ENCODE data around the gene ASCC2.
"Not testable (repeated sequence)": the region's sequence is repeated elsewhere in the genome, so short reads cannot be mapped to it uniquely, and the experiment has no call there.

The ASCC2 gene, protein sequence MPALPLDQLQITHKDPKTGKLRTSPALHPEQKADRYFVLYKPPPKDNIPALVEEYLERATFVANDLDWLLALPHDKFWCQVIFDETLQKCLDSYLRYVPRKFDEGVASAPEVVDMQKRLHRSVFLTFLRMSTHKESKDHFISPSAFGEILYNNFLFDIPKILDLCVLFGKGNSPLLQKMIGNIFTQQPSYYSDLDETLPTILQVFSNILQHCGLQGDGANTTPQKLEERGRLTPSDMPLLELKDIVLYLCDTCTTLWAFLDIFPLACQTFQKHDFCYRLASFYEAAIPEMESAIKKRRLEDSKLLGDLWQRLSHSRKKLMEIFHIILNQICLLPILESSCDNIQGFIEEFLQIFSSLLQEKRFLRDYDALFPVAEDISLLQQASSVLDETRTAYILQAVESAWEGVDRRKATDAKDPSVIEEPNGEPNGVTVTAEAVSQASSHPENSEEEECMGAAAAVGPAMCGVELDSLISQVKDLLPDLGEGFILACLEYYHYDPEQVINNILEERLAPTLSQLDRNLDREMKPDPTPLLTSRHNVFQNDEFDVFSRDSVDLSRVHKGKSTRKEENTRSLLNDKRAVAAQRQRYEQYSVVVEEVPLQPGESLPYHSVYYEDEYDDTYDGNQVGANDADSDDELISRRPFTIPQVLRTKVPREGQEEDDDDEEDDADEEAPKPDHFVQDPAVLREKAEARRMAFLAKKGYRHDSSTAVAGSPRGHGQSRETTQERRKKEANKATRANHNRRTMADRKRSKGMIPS

DNA sequence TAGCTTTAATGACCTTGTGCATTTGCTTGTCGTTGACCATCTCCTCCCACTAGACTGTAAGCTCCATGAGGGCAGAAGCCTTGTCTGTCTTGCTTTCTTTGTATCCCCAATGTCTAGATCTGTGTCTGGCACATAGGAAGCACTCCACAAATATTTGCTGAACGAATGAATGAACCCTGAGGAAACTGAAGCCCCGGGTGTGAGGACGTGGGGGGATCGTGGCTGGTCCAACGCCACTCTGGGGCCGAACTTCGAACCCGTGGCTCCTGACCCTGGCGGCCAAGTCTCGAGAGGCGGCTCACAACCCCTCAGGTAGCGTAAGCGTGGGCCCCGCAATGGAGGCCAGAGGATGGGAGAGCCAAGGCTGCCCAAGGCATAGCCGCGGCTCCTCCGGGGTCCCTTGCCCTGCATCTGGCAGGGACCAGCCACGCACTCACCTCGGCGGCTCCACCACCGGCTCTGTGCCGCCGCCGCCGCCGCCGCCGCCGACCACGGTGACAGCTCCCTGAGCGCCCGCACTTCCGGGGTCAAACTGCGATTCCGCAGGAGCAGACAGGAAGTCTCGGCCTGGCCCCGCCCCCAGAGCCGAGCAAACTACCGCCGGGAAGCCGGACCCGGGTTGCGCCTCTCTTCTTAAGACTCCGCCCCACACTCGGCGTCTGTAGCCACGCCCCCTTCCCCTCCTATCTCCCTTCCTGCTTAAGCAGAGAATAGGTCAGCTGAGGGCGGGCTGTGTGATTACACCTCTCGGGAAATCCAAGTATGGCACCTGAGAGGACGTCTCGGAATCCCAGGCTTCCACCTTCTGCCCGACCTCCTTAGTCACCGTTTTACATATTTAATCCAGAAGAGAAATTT is at the start of gene ASCC2:
TSS of gene ASCC2 (minus strand) at position 534 of the 858 bp plus-strand sequence. CDS start 5,949 bp downstream, outside the sequence.
- DNase-seq (ENCODE audit: low read depth), result peak; percentile 97

DNA sequence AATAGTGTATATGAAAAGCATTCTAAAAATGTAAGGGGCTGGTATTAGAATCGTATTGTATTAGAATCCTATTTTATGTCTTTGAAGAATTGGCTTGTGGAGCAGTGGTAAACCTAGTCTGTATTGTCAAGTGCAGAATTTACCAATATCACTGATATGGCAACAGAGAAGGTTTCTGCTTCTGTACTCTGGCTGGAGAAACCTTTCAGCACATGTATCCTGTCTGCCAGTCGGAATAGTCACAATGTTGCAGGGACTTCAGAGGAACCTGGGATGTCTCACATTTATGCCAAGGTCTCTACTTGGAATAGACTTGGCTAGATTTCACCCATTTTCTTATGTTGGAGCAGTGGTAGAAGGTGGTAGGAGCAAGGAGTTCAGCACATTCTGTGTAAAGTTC is 49.3 kb upstream of the ASCC2 start:
- DNase-seq (ENCODE audit: low read depth), result no peak

DNA sequence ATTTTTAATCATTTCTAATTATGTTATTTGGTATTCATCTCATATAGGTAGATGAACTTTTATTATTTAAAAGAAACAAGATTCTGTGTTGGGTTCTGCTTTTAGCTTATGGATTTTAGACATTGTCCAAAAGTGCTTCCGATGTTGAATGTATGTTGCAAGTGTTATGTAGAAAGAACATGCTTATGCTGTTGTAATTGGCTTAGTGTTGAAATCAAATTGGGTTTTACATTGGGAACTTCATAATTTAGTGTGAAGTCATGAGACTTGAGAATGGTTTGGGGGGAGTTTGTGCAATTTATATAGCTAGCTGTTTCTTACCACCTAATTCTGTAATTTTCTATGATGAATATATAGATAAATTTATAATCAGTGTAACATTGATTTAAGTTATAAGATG is 48.5 kb upstream of the ASCC2 start:
- no peak for DNase-seq (ENCODE audit: low read depth)

DNA sequence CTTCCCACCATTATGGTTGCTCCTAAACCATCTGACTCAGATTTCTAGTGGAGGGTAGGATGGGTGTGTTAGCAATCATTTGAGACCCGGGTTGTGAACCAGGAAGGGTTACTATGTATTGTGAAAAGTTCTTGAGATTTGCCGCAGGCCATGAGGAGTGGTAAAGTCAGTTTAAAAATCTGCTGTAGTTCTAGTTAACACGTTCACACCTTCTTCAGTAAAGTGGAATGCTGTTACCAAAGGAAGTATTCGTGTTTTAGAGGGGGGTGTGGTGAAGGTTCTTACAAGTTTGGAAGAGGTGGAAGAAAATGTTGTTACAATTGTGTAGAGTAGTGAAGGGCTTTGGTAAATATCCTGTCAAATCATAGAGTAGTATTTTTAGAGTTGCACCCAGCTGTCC is 47.5 kb upstream of the ASCC2 start:
- no peak for DNase-seq (ENCODE audit: low read depth)

DNA sequence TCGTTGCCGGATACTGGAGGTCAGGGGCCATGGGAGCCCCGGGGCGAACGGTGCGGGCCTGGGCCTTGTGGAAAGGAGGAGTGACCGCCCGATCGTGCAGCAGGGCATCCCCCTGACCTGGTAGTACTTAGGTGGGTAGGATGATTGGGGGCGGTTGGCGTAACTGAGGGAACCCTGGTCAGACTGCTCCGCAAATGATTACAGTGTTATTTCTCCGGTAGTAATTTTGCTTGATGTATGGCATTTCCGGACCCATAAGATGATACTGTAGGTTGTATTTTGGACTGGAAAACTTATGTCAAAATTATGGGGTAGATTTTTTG is 45.7 kb upstream of the ASCC2 start:
- no peak for DNase-seq (ENCODE audit: low read depth)

DNA sequence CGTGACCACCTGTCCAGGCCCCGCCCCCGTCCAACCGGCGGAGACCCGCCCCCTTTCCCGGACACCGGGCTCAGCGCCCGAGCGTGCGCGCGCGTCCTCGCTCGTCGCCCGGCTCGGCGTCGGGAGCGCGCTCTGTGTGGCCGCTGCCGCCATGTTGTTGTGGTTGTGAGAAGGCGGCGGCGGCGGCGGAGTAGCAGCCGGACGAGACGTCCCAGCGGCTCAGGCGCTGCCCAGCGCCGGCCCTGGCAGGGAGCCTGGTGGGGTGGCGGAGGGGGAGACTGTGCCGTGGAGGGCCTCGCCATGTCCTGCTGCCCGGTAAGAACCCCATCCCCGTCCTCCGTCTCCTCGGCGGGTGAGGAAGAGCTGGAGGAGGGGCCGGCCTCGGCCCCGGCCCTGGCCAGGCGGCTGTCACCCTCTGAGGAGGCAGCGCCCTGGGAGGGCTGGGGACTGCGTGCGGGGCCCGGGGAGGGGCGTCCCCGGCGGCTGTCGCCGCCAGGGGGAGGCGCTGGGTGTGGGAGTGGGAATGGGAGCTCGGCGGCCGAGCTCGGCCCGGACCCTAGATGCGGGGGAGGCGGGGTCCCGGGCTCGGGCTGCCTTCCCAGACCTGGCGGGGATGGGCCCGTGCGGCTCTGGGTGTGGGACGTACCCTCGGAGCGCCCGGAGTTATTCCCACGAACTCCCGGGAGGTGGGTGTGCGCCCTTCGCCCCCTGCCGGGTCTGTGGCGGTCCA is 45.1 kb upstream of the ASCC2 start, which contains the start of gene MTMR3:
TSS of gene MTMR3 (plus strand) at position 130 of the 730 bp plus-strand sequence. CDS start 87,886 bp downstream, outside the sequence.
- peak; percentile 92 for DNase-seq (ENCODE audit: low read depth)

DNA sequence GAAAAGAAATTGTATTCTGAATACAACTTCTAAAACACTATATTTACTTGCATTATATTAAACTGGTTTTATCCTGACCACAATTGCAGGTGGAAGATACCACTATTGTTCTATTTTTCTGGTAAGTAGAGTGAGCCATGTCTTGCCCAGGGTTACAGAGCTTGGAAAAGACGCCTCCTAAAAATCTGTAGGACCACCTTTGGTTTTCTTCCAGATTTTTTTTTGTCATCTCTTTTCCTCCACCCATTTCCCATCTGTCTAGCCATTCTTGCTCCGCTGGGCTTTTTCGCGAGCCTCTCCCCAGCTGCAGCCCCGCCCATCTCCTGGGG is 44.6 kb upstream of the ASCC2 start:
- DNase-seq (ENCODE audit: low read depth), result no peak

DNA sequence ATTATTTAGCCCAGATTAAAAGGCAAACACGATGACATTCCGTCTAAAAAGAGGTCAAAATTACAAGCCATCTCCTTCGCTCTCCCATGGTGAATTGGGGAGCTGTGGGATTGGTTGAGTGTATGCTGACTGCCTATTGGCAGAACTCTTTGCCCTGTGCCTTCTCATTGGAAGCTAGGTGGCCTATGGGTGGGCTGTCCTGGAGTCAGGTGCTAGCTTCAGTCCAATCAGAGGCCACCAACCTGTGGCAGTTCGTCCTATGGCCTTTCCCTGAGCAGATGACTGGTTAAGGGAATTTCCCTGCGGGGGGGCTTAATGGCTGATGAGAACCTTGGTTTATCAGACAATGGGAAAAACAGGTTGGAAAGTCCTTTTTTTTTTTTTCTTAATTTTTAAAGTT is 41.7 kb upstream of the ASCC2 start:
- DNase-seq (ENCODE audit: low read depth), result no peak

DNA sequence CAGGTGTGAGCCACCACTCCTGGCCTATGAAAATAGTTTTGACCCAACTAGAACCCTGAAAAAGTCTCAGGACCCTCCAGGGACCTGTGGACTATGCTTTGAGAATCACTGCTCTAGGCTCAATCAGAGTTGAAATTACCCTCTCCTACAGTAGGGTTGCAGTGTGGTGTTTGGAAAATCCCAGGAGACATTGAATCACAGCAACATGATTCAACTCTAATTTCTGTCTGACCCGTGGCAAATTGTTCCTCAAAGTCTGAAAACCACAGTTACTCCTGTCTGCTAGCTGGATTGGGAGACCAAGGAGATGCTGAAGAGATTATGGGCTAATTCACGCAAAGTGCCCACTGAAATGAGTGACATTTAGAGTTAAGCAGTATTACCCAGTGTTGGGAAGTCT is 39.5 kb upstream of the ASCC2 start:
- no peak for DNase-seq (ENCODE audit: low read depth)

DNA sequence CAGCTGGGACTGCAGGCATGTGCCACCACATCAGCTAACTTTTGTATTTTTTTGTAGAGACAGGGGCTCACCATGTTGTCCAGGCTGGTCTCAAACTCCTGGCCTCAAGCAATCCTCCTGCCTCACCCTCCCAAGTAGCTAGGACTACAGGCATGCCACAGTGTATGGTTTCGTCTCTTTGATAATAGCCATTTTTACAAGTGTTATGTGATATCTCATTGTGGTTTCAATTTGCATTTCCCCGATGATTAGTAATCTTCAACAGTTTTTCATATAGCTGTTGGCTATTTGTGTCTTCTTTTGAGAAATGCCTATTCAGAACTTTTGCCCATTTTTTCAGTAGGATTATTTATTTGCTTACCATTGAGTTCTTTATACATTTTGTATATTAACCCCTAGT is 35.9 kb upstream of the ASCC2 start:
- DNase-seq (ENCODE audit: low read depth), result no peak

DNA sequence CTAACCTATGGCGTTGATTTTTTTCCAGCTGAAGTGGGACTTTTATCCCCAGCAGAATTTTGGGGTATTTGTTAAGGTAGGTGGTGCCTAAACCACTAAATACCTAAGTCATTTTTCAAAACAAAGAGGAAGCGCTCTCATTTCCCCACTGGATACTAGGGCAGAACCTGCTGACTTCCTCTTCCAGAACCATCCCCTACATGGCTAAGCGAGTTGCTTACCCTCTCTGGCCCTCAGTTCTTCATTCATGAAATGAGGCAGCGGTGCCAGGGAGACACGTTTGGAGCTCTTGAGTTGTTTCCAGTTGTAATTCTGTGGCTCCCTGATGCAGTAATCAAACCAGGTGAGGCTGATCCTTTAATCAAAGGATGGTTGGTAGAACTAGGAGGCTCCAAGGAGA is 34.9 kb upstream of the ASCC2 start:
- no peak for DNase-seq (ENCODE audit: low read depth)

DNA sequence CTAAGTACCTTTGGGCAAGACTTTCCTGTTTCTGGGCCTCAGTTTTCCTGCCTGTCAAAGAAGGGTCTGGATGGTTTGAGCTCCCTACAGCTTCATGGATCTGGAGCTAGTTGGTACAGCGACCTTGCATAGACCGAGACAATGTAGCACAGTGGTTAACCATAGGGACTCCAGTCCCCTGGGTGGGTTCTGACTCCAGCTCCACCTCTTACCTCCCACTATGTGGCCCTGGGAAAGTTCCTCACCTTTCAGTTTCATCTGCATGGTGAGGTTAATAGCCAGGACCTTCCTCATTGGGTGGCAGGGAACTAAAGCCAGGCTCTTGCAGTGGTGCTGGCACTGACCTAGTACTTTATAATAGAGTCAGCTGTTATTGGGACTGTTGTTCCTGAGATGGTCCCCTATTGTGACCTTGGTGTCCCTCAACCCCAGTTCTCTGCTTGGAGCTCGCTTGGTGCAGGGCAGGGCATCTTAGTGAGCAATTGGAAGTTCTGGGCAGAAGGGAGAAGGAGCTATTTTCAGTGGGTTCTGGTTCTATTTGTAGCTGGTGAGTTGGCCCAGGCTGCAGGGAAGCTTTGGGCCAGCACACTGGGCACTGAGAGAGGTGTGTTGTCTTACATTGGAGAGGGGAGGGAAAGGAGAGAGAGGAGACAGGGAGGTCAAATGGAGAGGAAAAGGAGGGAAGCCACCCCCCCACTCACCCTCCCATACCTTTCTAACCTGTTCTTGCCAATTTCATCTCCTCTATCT is 34.2 kb upstream of the ASCC2 start:
- no peak for DNase-seq (ENCODE audit: low read depth)

DNA sequence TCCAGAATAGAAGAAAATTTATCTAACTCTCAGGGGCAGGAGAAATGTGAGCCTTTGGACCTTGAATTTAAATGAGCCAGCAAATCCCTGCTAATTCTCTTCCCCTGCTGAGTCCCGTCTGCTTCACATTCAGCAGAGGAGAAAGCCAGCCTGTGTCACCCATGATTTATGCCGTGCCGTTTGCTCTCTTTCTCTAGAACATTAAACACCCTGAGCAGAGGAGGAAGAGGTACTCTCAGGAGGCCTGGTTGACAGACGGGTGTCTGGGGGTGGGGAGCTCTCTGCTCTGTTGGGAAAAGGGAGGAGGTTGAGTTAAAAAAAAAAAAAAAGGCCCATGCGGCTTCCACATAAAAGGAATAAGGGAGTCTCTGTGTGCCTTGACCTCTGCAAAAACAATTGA is 33.6 kb upstream of the ASCC2 start:
- no peak for DNase-seq (ENCODE audit: low read depth)

DNA sequence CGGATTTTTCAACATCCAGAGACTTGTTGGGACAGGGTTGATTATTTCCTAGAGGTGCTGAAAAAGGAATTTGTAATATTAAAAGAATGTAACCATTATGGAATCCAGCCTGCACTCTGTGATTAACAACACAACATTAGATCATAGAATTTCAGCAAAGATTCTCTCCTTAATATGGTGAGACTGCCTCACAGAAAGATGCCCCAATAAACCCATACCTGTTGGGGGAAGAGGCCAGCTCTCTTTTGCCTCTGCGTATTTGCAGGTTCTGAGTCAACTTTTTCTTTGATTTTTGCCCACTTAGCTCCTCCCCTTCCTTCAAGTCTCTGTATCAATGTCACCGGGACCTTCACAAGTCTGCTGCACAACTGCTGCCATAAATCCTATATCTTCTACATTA is 32.5 kb upstream of the ASCC2 start:
- no peak for DNase-seq (ENCODE audit: low read depth)

DNA sequence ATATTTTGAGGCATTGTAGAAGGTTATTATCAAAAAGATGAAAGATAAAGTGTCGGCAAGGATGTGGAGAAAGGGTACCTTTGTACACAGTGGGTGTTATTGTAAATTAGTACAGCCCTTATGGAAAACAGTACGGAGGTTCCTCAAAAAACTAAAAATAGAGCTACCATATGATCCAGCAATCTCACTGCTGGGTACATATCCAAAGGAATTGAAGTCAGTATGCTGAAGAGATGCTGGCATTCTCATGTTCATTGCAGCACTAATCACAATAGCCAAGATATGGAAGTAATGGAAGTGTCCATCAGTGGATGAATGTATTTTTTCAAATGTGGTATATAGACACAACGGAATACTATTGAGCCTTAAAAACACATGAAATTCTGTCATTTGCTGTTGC is 29.8 kb upstream of the ASCC2 start:
- no peak for DNase-seq (ENCODE audit: low read depth)

DNA sequence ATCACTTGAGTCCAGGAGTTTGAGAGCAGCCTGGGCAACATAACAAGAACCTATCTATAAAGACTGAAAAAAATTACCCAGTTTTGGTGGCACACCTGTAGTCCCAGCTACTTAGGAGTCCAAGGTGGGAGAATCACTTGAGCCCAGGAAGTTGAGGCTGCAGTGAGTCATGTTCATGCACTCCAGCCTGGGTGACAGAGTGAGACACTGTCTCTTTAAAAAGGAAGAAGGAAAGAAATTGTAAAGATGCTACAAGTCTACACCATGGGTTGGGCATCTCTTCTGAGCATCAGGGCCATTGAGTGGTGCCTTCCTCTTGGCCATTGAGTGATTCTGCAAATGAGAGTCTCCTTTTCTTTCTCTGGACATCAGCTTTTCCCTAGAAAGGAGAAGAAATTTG is 29.2 kb upstream of the ASCC2 start:
- DNase-seq (ENCODE audit: low read depth), result no peak

DNA sequence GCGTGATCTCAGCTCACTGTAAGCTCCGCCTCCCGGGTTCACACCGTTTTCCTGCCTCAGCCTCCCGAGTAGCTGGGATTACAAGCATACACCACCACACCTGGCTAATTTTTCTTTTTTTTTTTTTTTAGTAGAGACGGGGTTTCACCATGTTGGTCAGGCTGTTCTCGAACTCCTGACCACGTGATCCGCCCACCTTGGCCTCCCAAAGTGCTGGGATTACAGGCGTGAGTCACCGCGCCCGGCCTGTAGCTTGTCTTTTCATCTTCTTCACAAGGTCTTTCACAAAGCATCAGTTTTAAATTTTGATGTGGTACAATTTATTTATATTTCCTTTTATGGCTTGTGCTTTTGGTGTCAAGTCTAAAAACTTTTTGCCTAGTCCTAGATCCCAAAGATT is 27.5 kb upstream of the ASCC2 start:
- DNase-seq (ENCODE audit: low read depth), result not testable (repeated sequence)

DNA sequence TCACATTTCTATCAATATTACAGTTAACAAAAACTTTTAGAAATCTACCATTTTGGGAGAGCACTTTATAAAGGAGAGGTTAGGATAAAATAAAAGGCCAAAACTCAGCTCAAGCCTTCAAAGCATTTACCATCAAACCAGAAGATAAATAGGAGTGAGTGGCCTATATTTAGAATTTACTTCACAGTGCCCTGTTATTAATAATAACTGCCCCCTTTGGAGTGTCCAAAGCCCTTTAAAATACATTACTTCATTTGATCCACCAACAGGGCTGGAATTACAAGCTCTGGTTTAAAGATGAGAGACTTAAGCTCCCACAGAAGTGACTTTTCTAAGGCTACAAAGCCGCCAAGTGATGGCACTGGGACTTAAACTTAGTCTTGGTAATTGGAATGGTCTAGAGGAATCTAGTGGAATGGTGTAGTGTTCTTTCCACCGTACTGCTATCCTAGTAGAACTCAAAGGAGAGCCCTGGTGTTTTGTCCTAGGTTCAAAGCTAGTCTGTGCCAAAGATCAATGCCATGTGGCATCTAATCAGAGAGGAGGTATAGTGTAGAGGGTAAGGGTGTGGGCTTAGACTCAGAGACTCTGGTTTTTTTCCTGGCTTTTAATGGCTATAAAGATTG is 23.7 kb upstream of the ASCC2 start:
- no peak for DNase-seq (ENCODE audit: low read depth)

DNA sequence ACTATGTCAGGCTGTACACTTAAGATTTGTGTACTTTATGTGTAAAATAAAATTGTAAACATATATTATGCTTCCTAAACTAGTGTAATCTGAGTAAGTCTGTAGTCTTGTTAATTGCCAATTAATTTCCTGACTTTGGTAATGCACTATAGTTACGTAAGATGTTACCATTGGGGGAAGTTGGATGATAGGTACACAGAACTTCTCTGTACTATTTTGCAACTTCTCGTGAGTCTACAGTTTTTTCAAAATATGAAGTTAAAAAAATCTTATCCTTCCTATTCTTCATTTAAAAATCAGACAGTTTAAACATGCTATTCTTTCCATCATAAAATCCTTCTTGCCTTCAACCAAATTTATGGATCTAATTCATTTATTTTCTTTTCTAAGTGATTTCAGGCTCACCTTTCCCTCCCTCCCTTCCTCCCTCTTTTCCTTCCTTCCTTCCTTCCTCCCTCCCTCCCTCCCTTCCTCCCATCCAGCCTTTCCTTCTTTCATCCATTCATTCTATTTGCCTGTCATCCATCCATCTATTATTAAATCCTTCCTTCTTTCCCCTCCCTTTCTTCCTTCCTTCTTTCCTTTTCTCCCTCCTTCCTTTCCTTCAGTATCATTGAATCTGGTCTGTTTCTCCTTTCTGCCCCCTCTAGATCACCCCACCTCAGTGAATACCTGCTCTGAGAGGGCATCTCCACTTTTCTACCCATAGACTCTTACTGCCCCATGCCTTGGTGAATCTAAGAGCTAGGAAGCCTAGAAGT is 22.1 kb upstream of the ASCC2 start:
- DNase-seq (ENCODE audit: low read depth), result no peak

DNA sequence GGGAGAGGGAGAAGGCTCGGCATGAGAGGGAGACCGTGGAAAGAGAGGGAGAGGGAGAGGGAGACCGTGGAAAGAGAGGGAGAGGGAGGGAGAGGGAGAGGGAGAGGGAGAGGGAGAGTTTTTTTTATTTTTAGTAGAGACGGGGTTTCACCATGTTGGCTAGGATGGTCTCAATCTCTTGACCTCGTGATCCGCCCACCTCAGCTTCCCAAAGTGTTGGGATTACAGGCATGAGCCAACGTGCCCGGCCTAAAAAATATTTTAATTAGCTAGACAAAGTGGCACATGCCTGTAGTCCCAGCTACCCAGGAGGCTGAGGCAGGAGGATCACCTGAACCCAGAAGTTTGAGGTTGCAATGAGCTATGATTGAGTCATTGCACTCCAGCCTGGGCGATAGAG is 21.0 kb upstream of the ASCC2 start:
- DNase-seq (ENCODE audit: low read depth), result not testable (repeated sequence)
